H1 (cell line): Measurements from ENCODE around the gene ABCG8. TPM values are rescaled to one million over a fixed set of nuclear protein-coding genes. Genes with fewer than 3 reads are reported as not detected.

Experiments used
- CTCF ChIA-PET: fragments of 300-600 bp; sonication (Branson Sonifier 250); formaldehyde crosslinking; loops from one replicate; lab custom pipeline; 2021; ENCODE audit not compliant: partially characterized antibody; lab: Charles Lee
- POLR2A ChIA-PET: fragments of 300-600 bp; sonication (Branson Sonifier 250); formaldehyde crosslinking; loops from one replicate; lab custom pipeline; 2021; ENCODE audit warnings: inconsistent platforms; ENCODE audit not compliant: partially characterized antibody; lab: Charles Lee
- DNase-seq, 2 experiments: peaks; one replicate each; pipeline versions ENCODE4 v3.0.0 to v3.0.0-alpha.2; 2010 to 2022; ENCODE audit warnings: low spot score in 2 of 2, low read depth in 1 of 2, mixed read lengths in 1 of 2
- FAIRE-seq: peaks from 2 replicates; lab custom pipeline; 2011; peaks lifted over from hg19 to GRCh38; lab: Jason Lieb, UNC
- H2AFZ ChIP-seq: 2 replicates; pipeline ENCODE4 v1.8.1; 2012; ENCODE audit warnings: low read length, inconsistent platforms
- H2AK5ac ChIP-seq: 2 replicates; pipeline ENCODE4 v1.6.1; 2013; ENCODE audit warnings: low read depth, low read length
- H2BK120ac ChIP-seq: replicated peaks from 2 replicates; pipeline ENCODE3; 2013; ENCODE audit warnings: low read depth, low read length, inconsistent platforms
- H2BK12ac ChIP-seq: 2 replicates; pipeline ENCODE4 v1.6.1; 2013; ENCODE audit warnings: low read depth, low read length
- H2BK15ac ChIP-seq: 2 replicates; pipeline ENCODE4 v1.6.1; 2013; ENCODE audit warnings: low read length
- H2BK20ac ChIP-seq: 2 replicates; pipeline ENCODE4 v1.6.1; 2013; ENCODE audit warnings: low read length
- H2BK5ac ChIP-seq: 2 replicates; pipeline ENCODE4 v1.6.1; 2013; ENCODE audit warnings: low read depth, low read length
- H3K14ac ChIP-seq: 2 replicates; pipeline ENCODE4 v1.6.1; 2013; ENCODE audit warnings: inconsistent platforms; ENCODE audit not compliant: insufficient read length
- H3K18ac ChIP-seq: 2 replicates; pipeline ENCODE4 v1.6.1; 2013; ENCODE audit warnings: low read length; ENCODE audit errors: extremely low read depth
- H3K23ac ChIP-seq: 2 replicates; pipeline ENCODE4 v1.6.1; 2013; ENCODE audit warnings: inconsistent platforms; ENCODE audit not compliant: insufficient read length
- H3K23me2 ChIP-seq: 2 replicates; pipeline ENCODE4 v1.6.1; 2013; ENCODE audit warnings: low read depth, low read length
- H3K27ac ChIP-seq: 2 replicates; pipeline ENCODE4 v1.6.1; 2011; ENCODE audit warnings: low read depth, low read length, inconsistent platforms
- H3K27me3 ChIP-seq, 4 experiments: replicated peaks in 1 of 4; 1 replicate in 1 of 4; 2 replicates in 3 of 4; pipeline versions ENCODE4 v1.6.1 to v1.8.1; 2011 to 2013; ENCODE audit warnings: low read length in 3 of 4, mild to moderate bottlenecking in 3 of 4, inconsistent platforms in 2 of 4, mixed read lengths in 2 of 4, moderate library complexity in 1 of 4; ENCODE audit not compliant: control insufficient read depth in 3 of 4, insufficient read depth in 3 of 4; ENCODE audit errors: extremely low read depth in 1 of 4
- H3K36me3 ChIP-seq, 4 experiments: 2 replicates each; pipeline versions ENCODE4 v1.6.1 to v1.8.1; 2011 to 2013; ENCODE audit warnings: mild to moderate bottlenecking in 4 of 4, low read length in 3 of 4, moderate library complexity in 2 of 4, control low read depth in 1 of 4, inconsistent platforms in 1 of 4; ENCODE audit not compliant: insufficient read depth in 4 of 4, control insufficient read depth in 2 of 4
- H3K4ac ChIP-seq: replicated peaks from 2 replicates; pipeline ENCODE3; 2013; ENCODE audit warnings: low read length, low read depth, mixed read lengths, inconsistent platforms; ENCODE audit not compliant: insufficient read length
- H3K4me1 ChIP-seq, 4 experiments: replicated peaks in 1 of 4; 1 replicate in 1 of 4; 2 replicates in 3 of 4; pipeline versions ENCODE4 v1.6.1 to v1.8.1; 2011 to 2013; ENCODE audit warnings: low read length in 3 of 4, inconsistent platforms in 2 of 4, mixed read lengths in 1 of 4; ENCODE audit not compliant: insufficient read depth in 4 of 4, control insufficient read depth in 3 of 4
- H3K4me2 ChIP-seq, 2 experiments: 2 replicates each; pipeline versions ENCODE4 v1.6.1 to v1.8.1; 2011 to 2013; ENCODE audit warnings: low read depth in 2 of 2, low read length in 2 of 2, control low read depth in 1 of 2, inconsistent platforms in 1 of 2, mild to moderate bottlenecking in 1 of 2; ENCODE audit not compliant: insufficient read depth in 1 of 2
- H3K4me3 ChIP-seq, 4 experiments: fragments of 200-600, 300-600 bp in 1 of 4; sonication (generic), shearing (Covaris generic), sonication (Bioruptor Twin) in 1 of 4; 2 replicates each; pipeline versions ENCODE4 v1.5.1 to v1.8.1; 2011 to 2016; ENCODE audit warnings: low read length in 4 of 4, low read depth in 3 of 4, control low read depth in 2 of 4, inconsistent platforms in 2 of 4, mild to moderate bottlenecking in 2 of 4, mixed read lengths in 1 of 4, moderate library complexity in 1 of 4; ENCODE audit not compliant: insufficient read depth in 2 of 4; ENCODE audit errors: extremely low read depth in 1 of 4
- H3K56ac ChIP-seq: replicated peaks from 2 replicates; pipeline ENCODE3; 2013; ENCODE audit warnings: low read depth, mild to moderate bottlenecking, mixed read lengths, low read length, inconsistent platforms; ENCODE audit not compliant: insufficient read length
- H3K79me1 ChIP-seq: 2 replicates; pipeline ENCODE4 v1.6.1; 2013; ENCODE audit warnings: low read depth, low read length, control low read depth
- H3K79me2 ChIP-seq, 2 experiments: 2 replicates each; pipeline versions ENCODE4 v1.6.1 to v1.8.1; 2012 to 2013; ENCODE audit warnings: low read length in 2 of 2, mild to moderate bottlenecking in 2 of 2, inconsistent platforms in 1 of 2; ENCODE audit not compliant: insufficient read depth in 2 of 2, control insufficient read depth in 1 of 2
- H3K9ac ChIP-seq, 4 experiments: replicated peaks in 1 of 4; 1 replicate in 1 of 4; 2 replicates in 3 of 4; pipeline versions ENCODE4 v1.6.1 to v1.8.1; 2011 to 2013; ENCODE audit warnings: low read depth in 3 of 4, low read length in 3 of 4, control low read depth in 2 of 4, mild to moderate bottlenecking in 2 of 4, moderate library complexity in 2 of 4, inconsistent platforms in 1 of 4; ENCODE audit errors: extremely low read depth in 1 of 4
- H3K9me3 ChIP-seq, 2 experiments: 2 replicates each; pipeline versions ENCODE4 v1.6.1 to v1.8.1; 2012 to 2013; ENCODE audit warnings: mild to moderate bottlenecking in 2 of 2, moderate library complexity in 2 of 2, control low read depth in 1 of 2, inconsistent platforms in 1 of 2, low read depth in 1 of 2, low read length in 1 of 2, mixed read lengths in 1 of 2; ENCODE audit not compliant: insufficient read depth in 2 of 2
- H4K20me1 ChIP-seq, 2 experiments: replicated peaks in 1 of 2; 2 replicates each; pipeline versions ENCODE3 to v1.8.1; 2011 to 2013; ENCODE audit warnings: inconsistent platforms in 2 of 2, low read length in 2 of 2, mild to moderate bottlenecking in 1 of 2; ENCODE audit not compliant: insufficient read depth in 2 of 2, control insufficient read depth in 1 of 2
- H4K5ac ChIP-seq: 2 replicates; pipeline ENCODE4 v1.6.1; 2013; ENCODE audit warnings: low read length, low read depth, mixed read lengths, inconsistent platforms; ENCODE audit not compliant: insufficient read length
- H4K8ac ChIP-seq: 2 replicates; pipeline ENCODE4 v1.8.0; 2013; ENCODE audit warnings: mild to moderate bottlenecking, moderate library complexity, low read length, inconsistent platforms; ENCODE audit not compliant: insufficient read depth; ENCODE audit errors: extremely low read depth
- H4K91ac ChIP-seq: replicated peaks from 2 replicates; pipeline ENCODE3; 2013; ENCODE audit warnings: low read length, mixed read lengths, inconsistent platforms; ENCODE audit not compliant: insufficient read length
- BACH1 ChIP-seq: IDR thresholded peaks from 2 replicates; pipeline ENCODE4 v1.6.1; 2012; ENCODE audit warnings: low read length, improper control_type of control experiment
- CEBPB ChIP-seq: IDR thresholded peaks from 2 replicates; pipeline ENCODE4 v1.6.1; 2012; ENCODE audit warnings: low read depth, low read length
- CHD1 ChIP-seq: IDR thresholded peaks from 2 replicates; pipeline ENCODE4 v1.6.1; 2012; ENCODE audit warnings: low read depth, low read length, improper control_type of control experiment
- KDM5A ChIP-seq: fragments of 200-600 bp; IDR thresholded peaks from 2 replicates; pipeline ENCODE4 v1.7.1; 2012; ENCODE audit warnings: mild to moderate bottlenecking, low read length, inconsistent platforms, mixed read lengths
- NANOG ChIP-seq: IDR thresholded peaks from 2 replicates; pipeline ENCODE4 v1.6.1; 2011; ENCODE audit warnings: low read length, low read depth, mild to moderate bottlenecking, inconsistent platforms; ENCODE audit not compliant: insufficient read depth, poor library complexity, severe bottlenecking
- NRF1 ChIP-seq: IDR thresholded peaks from 2 replicates; pipeline ENCODE4 v1.6.1; 2011; ENCODE audit warnings: mild to moderate bottlenecking, low read depth, low read length, improper control_type of control experiment
- PHF8 ChIP-seq: fragments of 200-600 bp; sonication (generic); conservative IDR thresholded peaks from 2 replicates; pipeline ENCODE4 v1.7.1; 2012; ENCODE audit warnings: low read depth, mild to moderate bottlenecking, inconsistent platforms, low read length, moderate library complexity
- POLR2AphosphoS5 ChIP-seq: IDR thresholded peaks from 2 replicates; pipeline ENCODE4 v1.6.1; 2011; ENCODE audit warnings: low read depth, low read length
- RXRA ChIP-seq: IDR thresholded peaks from 2 replicates; pipeline ENCODE4 v1.6.1; 2011; ENCODE audit warnings: low read depth, mild to moderate bottlenecking, low read length, moderate library complexity; ENCODE audit not compliant: insufficient read depth
- SRF ChIP-seq: IDR thresholded peaks from 2 replicates; pipeline ENCODE4 v1.6.1; 2011; ENCODE audit warnings: mild to moderate bottlenecking, low read depth, low read length, moderate library complexity
- TAF7 ChIP-seq: optimal IDR thresholded peaks from 2 replicates; pipeline ENCODE3; 2011; ENCODE audit warnings: low read depth, mild to moderate bottlenecking, inconsistent platforms, low read length, moderate library complexity, borderline replicate concordance
- TEAD4 ChIP-seq: IDR thresholded peaks from 2 replicates; pipeline ENCODE4 v1.6.1; 2012; ENCODE audit warnings: low read depth, low read length, inconsistent platforms, mixed read lengths
- ZNF274 ChIP-seq: IDR thresholded peaks from 2 replicates; pipeline ENCODE4 v1.7.0; 2012; ENCODE audit warnings: low read length, borderline replicate concordance; ENCODE audit errors: extremely low read depth
- WGBS, 2 experiments: shearing (Covaris generic) in 1 of 2; methylation state at CpG; one replicate each; pipeline versions ENCODE4 v1.1.6 to v1.1.7; 2013 to 2015; ENCODE audit warnings: low lambda C conversion rate in 2 of 2, mixed read lengths in 2 of 2, inconsistent platforms in 1 of 2, low coverage in 1 of 2, missing lambda C conversion rate in 1 of 2; ENCODE audit not compliant: insufficient replicate concordance in 2 of 2, insufficient coverage in 1 of 2, insufficient read length in 1 of 2; ENCODE audit errors: extremely low coverage in 1 of 2, missing lambda C conversion rate in 1 of 2; 5-methylcytosine and 5-hydroxymethylcytosine counted together
- polyA plus RNA-seq, 7 experiments: library from polyadenylated mRNA; depleted of rRNA in 3 of 7; stranded (reverse) in 5 of 7; unstranded in 2 of 7; fragments of >200 nt in 5 of 7; fragments of 200-250 nt in 2 of 7; gene quantifications; 1 replicate in 5 of 7; 2 replicates in 1 of 7; 4 replicates in 1 of 7; pipeline versions ENCODE4 v1.2.1 to v1.2.3, GENCODE V29; 2011 to 2013; ENCODE audit warnings: missing spikeins in 2 of 7, mixed read lengths in 2 of 7
- total RNA-seq: library from RNA; stranded (reverse); fragmentation: NEBNext Ultra II Directional; extraction: Animal tissue kit (Norgen Biotek cat#: 25700); gene quantifications from 2 replicates; pipeline ENCODE4 v1.2.1, GENCODE V29; 2021

Gene ABCG8
- total and polyA plus RNA-seq, 2 of the 8 experiments (the other 6 are each of a cell fraction or from before 2014, with no cell fraction given): not detected

DNA sequence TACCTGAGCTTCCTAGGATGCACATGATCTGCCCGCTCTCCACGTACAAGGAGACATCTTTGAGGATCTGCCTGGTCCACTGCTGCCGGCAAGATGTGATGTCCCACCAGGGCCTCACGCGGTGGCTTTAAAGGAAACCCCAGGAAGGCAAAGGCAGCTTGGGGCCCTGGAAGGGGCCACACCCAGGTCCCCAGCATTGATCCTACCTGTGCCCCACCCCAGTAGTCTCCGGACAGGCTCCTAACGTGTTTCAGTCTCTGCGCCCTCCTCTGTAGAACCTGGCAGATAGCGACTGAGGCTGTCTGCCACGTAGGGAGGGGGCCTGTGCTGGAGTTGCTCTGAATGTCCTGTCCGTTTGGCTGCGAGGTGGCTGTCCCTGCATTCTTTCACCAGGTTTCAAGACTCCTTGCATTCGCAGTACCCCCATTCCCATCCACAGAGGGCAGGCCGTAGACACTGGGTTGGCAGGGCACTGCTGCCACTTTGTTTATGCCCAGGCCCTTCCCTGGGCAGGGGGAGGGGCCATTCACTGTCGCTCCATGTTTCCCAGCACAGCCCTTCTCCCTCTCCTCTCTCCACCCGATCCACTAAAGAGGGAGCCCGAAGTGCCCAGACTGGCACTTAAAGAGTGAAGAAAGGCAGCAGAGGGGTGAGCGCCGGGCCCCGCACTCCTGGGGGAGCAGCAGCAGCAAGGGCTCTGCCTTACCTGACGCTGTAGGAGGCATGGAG lies 776 bp upstream of the ABCG8 start:
- peak overlapping the region; percentile 50 for H2AFZ ChIP-seq
- WGBS, 2 experiments: 92% methylated on average over 21 of the region's 21 CpGs; no CpG with 5 or more reads in 1 of the 2 experiments
- H3K23ac ChIP-seq: no peak overlapping the region
- H2BK15ac ChIP-seq: no peak overlapping the region
- H3K14ac ChIP-seq: no peak overlapping the region
- H3K4me2 ChIP-seq: no peak overlapping the region
- H3K9me3 ChIP-seq: no peaks in the 10 kb centered on the region
- FAIRE-seq (no peak), DNase-seq (peak in 1 of 2 experiments; percentile 45)
- H3K23me2 ChIP-seq: no peaks in the 10 kb centered on the region
- no peak overlapping the region for H3K4ac ChIP-seq
- CTCF ChIA-PET: no interaction called here
- H3K27ac ChIP-seq: no peak overlapping the region
- no peak overlapping the region for H3K56ac ChIP-seq
- H4K5ac ChIP-seq: no peak overlapping the region
- no peaks in the 10 kb centered on the region for H3K79me1 ChIP-seq
- no peaks in the 10 kb centered on the region for H4K20me1 ChIP-seq
- no peak overlapping the region for H2BK20ac ChIP-seq
- H3K9ac ChIP-seq: no peak overlapping the region
- no peaks in the 10 kb centered on the region for H3K27me3 ChIP-seq
- no peaks in the 10 kb centered on the region for H3K79me2 ChIP-seq
- no peak overlapping the region for H3K4me3 ChIP-seq
- POLR2A ChIA-PET: no interaction called here
- TF ChIP-seq CEBPB (no peak), POLR2AphosphoS5 (no peak), BACH1 (no peak), PHF8 (no peak), RXRA (no peak), KDM5A (no peak), TAF7 (no peak), NRF1 (no peak), ZNF274 (no peak), SRF (no peak), NANOG (no peak), CHD1 (no peak), TEAD4 (no peak)
- no peak overlapping the region for H4K91ac ChIP-seq
- peaks cover 0 to 6% (median 2%) of the 10 kb centered on the region in 4 experiments; a peak in 3 of 7 replicates for H3K4me1 ChIP-seq
- H2BK120ac ChIP-seq: no peak overlapping the region
- H3K18ac ChIP-seq: no peak overlapping the region
- no peaks in the 10 kb centered on the region for H3K36me3 ChIP-seq
- H2AK5ac ChIP-seq: no peak overlapping the region
- H4K8ac ChIP-seq: peak overlapping the region; percentile 28; the same call in 1 of the 2 replicates
- H2BK12ac ChIP-seq: no peak overlapping the region
- no peak overlapping the region for H2BK5ac ChIP-seq
